SW 1271 (cell line): ENCODE results near the gene C16orf86.

ENCODE experiments used
- DNase-seq, 2 experiments: peaks; one replicate each; lab custom pipeline; 2025; lab: John Stamatoyannopoulos, UW

C16orf86 gene

DNA sequence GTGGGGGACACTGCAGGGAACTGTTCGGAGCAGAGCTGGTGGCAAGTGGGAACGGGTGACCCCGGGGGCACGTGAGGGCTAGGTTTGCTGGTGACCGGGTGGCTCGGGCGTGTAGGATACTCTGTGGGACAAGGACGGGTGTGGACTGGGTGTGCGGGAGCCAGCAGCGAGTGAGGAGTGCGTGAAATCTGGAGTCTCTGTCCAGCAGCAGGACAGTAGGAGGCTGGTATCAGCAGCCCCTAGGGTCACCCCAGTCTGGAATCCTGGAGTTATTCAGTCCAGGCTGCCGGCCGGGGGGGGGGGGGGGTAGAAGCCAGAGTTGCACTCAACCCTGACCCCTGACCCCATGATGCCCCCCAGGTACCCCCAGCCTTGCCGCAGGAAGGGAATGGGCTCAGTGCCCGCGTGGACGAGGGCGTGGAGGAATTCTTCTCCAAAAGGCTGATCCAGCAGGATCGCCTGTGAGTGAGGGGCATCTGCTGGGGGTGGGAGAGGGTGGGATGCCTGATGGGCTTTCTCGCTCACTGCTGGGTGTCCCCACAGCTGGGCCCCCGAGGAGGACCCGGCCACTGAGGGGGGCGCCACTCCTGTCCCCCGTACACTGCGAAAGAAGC lies 12.7 kb upstream of the C16orf86 start:
- DNase-seq, result no peak

- no peak for DNase-seq
These were observed 12.2 kb upstream of the C16orf86 start for GRCh38 chr16:67654403-67654911.

DNA sequence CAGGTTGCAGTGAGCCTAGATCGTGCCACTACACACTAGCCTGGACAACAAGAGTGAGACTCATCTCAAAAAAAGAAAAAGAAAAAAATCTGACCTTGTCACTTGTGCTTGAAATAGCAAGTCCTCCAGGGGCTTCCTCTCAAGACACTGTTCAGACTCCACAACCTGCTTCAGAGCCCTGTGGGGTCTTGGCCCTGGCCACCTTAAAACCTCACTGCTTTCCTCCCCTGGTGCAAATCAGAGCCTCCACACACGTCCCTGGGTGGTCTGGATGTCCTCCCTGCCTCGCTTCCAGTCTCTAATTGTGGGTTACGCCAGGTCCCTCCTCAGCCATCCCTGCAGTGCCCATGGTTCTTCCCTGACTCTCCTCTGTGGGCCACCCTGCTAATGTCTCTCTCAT lies 11.3 kb upstream of the C16orf86 start:
- DNase-seq, result no peak

DNA sequence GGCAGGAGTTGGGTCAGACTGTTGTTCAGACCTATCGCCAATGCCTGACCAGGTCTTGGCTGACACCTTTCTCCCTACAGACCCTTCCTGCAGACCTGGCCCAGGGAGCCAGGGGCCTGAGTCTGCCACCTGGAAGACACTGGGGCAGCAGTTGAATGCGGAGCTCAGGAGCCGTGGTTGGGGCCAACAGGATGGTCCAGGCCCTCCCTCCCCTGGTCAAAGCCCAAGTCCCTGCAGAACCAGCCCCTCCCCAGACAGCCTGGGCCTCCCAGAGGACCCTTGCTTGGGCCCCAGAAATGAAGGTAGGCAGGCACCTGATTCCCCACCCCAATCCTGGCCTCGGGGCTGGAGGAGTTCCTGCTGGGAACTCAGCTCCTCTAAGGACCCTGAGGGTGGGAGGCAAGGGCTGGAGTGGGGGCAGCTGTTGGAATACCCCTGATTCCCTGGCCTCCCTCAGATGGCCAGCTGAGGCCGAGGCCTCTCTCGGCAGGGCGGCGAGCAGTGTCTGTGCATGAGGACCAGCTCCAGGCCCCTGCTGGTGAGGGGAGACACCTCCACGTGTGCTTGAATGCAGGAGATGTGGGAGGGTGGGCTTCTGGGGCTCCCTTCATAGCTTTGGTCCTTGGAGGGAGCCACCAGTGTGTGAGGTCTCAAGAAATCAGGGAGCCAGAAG lies 10.1 kb upstream of the C16orf86 start:
- DNase-seq, result no peak

DNA sequence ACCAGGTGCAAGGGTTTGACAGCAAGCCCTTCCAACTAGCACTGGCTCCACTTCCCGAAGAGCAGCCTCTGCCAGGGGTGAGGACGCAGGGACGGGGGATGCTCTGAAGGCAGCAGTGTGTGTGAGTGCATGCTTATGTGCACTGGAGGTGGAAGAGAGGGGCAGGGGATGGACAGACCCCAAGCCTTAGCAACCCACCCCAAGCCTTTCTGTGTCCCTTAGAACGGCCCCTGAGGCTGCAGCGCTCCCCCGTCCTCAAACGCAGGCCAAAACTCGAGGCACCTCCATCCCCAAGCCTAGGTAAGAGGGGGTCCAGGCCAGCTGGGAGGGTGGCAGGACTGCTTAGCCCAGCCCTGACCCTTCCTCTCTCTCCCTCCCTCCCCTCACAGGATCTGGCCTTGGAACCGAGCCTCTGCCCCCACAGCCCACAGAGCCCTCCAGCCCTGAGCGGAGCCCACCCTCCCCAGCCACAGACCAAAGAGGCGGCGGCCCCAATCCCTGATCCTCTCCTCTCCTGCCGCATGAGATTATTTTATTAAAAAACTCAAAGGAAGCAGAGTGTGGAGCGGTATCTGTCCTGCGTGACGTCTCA lies 9.5 kb upstream of the C16orf86 start:
- DNase-seq, result no peak

DNA sequence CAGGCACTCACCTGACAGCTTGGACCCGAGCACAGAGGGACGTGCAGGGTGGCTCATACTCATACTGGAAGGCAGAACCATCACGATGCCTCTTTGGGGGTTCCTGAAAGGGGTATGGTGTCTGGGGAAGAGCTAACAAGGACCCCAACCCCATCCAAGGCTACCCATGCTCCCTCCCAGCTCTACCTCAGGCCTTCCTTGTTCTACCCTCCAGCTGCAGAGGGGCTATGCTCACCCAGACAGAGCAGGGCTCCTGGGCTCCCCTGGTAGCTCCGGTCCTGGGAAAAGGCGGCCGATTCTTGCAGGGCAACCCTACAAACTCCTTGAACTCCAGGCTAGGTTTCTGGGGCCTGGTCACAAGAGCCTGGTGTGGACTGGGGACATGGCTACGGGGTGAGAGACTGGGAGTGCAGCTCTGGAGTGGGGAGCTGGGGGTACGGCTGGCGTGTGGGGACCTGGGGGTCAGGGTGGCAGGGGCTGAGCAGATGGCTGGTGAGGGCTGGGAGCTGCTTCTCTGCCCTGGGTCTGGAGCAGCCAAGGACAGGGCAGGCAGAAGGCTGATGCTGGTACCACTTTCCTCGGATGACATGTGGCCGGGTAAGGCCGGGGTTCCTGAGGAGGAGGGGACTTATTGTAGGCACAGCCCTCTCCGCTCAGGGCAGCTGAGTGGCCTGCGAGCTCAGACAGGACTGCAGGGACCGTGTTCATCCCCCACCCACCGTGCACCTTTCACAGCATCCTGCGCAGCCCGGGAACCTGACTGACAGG lies 8.7 kb upstream of the C16orf86 start:
- no peak for DNase-seq

- DNase-seq, result no peak
These were observed 7.6 kb upstream of the C16orf86 start for GRCh38 chr16:67658849-67659674.

GRCh38 chr16:67659675-67660563 lies 6.7 kb upstream of the C16orf86 start, which contains the start of gene ACD:
TSS of gene ACD (minus strand) at chr16:67660260. CDS start at chr16:67660220, 40 bp downstream.
- DNase-seq, result peak; percentile 75 to 79

GRCh38 chr16:67660564-67661028 lies 6.0 kb upstream of the C16orf86 start, which contains the start of gene PARD6A:
TSS of gene PARD6A (plus strand) at chr16:67660960. CDS start at chr16:67661039, 79 bp downstream.
- peak; percentile 95 for DNase-seq

DNA sequence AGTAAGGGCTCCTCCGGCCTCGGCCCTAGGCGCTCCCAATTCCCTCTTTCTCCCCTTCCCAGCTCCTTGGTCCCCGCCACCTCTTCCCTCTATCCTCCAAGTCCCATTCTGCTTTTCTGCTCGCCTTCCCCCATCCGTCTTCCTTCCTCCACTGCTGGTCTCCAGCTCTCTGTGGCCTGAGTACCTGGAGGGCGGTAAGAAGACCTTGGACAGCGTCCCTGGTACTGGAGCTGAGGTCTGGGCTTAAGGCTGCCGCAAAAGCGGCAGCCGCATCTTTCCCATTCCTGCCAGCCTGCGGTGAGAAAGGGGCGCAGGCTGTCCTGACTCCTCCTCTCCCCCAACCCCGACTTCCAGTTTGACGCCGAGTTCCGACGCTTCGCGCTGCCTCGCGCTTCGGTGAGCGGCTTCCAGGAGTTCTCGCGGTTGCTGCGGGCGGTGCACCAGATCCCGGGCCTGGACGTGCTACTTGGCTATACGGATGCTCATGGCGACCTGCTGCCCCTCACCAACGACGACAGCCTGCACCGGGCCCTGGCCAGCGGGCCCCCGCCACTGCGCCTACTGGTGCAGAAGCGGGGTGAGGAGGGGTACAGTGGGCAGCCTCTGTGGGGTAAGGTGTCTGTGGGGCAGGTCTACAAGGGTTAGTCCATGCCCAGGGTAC lies 5.4 kb upstream of the C16orf86 start:
- DNase-seq, result peak in 1 of 2 experiments; percentile 57

DNA sequence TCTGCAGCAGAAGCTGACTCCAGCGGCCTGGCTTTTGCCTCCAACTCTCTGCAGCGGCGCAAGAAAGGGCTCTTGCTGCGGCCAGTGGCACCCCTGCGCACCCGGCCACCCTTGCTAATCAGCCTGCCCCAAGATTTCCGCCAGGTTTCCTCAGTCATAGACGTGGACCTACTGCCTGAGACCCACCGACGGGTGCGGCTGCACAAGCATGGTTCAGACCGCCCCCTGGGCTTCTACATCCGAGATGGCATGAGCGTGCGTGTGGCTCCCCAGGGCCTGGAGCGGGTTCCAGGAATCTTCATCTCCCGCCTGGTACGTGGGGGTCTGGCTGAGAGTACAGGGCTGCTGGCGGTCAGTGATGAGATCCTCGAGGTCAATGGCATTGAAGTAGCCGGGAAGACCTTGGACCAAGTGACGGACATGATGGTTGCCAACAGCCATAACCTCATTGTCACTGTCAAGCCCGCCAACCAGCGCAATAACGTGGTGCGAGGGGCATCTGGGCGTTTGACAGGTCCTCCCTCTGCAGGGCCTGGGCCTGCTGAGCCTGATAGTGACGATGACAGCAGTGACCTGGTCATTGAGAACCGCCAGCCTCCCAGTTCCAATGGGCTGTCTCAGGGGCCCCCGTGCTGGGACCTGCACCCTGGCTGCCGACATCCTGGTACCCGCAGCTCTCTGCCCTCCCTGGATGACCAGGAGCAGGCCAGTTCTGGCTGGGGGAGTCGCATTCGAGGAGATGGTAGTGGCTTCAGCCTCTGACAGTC lies 4.5 kb upstream of the C16orf86 start:
- no peak for DNase-seq

- DNase-seq, result no peak
These were observed 4.0 kb upstream of the C16orf86 start for GRCh38 chr16:67662653-67663010.

DNA sequence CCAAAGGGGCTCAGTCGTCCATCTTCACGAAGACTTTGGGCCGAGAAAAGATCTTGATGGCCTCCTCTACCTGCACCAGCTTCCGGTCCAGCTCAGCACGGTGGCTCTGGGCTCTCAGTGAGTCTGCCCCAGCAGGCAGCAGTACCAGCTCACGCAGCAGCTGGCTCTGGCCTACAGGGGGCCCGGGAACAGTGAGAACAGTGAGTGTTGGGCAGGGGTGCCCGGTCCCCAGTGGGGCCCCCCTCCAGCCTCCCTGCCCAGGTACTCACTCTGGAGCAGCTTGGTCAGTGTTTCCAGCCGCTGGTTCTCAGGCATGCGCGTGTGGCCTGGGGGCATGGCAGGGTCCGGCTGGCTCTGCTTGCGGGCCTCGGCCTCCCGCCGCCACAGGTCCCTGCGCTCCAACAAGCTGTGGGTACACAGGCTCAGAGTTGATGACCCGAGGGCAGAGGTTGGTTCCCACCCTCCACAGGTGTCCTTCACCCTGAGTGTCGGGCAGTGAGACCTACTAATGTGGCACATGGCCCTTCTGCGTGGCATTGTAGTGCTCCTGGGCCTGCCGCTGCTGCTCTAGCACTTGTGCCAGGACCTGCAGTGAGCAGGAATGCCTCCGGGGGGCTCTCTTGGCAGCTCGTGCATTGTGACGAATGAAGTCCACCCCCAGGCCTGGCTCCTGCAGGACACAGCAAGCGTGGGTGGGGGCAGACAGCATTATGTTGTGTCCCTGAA lies 3.3 kb upstream of the C16orf86 start:
- peak in 1 of 2 experiments; percentile 13 for DNase-seq

- DNase-seq, result no peak
These were observed 2.8 kb upstream of the C16orf86 start for GRCh38 chr16:67663877-67664222.

DNA sequence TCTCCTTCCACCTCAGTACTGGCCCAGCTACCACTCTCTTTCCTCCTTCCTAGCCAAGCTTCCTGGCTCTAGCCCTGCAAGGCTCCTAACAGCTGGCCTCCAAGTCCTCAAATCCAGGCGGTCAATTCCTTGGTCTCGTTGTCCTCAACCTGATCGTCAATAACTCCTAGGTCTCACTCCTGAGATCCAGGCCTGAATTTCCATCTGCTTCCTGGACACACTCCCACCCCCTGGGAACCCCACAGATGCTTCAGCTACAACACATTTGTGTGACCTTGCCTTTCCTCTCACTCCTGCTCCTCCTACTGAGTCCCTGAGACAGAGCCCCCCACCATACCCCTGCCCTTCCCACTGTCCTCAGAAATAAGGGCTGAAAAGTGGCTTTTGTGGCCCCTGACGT lies 2.4 kb upstream of the C16orf86 start:
- no peak for DNase-seq

- DNase-seq, result no peak
These were observed 1.7 kb upstream of the C16orf86 start for GRCh38 chr16:67664871-67665270.

GRCh38 chr16:67665598-67665997 lies 1.0 kb upstream of the C16orf86 start:
- DNase-seq, result no peak

- DNase-seq, result peak in 1 of 2 experiments; percentile 31
These were observed 522 bp upstream of the C16orf86 start for GRCh38 chr16:67666032-67666551.
